WTC11 (cell line): Measurements from ENCODE around the gene COX6B2. TPM values are rescaled to one million over a fixed set of nuclear protein-coding genes. Genes with fewer than 3 reads are reported as not detected.

Experiments
- ATAC-seq: fragments of 200-7000 bp; cut with Tn5 transposase; 2 replicates; pipeline ENCODE4 v1.10.0; 2021; ENCODE audit warnings: mild to moderate bottlenecking, moderate library complexity
- CTCF ChIA-PET: fragments of 300-600 bp; sonication (Branson Sonifier 250); formaldehyde crosslinking; loops from one replicate; lab custom pipeline; 2021; ENCODE audit warnings: antibody characterized with exemption; lab: Charles Lee
- POLR2A ChIA-PET: fragments of 350-600 bp; sonication (Branson Sonifier 250); formaldehyde crosslinking; loops from one replicate; lab custom pipeline; 2021; ENCODE audit warnings: antibody characterized with exemption; lab: Charles Lee
- DNase-seq: peaks from one replicate; pipeline ENCODE4 v3.0.0; 2021; ENCODE audit warnings: low spot score
- H3K27ac Mint-ChIP-seq: 2 replicates; pipeline ENCODE4 v1.8.0; 2021; ENCODE audit warnings: mixed read lengths
- H3K27me3 Mint-ChIP-seq: 2 replicates; pipeline ENCODE4 v1.8.0; 2021; ENCODE audit warnings: low read depth, mild to moderate bottlenecking, moderate library complexity, mixed read lengths
- H3K36me3 Mint-ChIP-seq: 2 replicates; pipeline ENCODE4 v1.8.0; 2021; ENCODE audit warnings: mixed read lengths
- H3K4me1 Mint-ChIP-seq: 2 replicates; pipeline ENCODE4 v1.8.0; 2022; ENCODE audit warnings: mixed read lengths
- H3K4me3 Mint-ChIP-seq: 2 replicates; pipeline ENCODE4 v1.8.0; 2021; ENCODE audit warnings: mild to moderate bottlenecking, moderate library complexity, mixed read lengths
- H3K9me3 Mint-ChIP-seq: 2 replicates; pipeline ENCODE4 v1.8.0; 2021; ENCODE audit warnings: mixed read lengths
- AFF4 ChIP-seq: sonication (generic); formaldehyde crosslinking; IDR thresholded peaks from 2 replicates; pipeline ENCODE4 v1.8.1; 2023; ENCODE audit warnings: mild to moderate bottlenecking, missing genetic modification reagents, borderline replicate concordance
- CBFB ChIP-seq: sonication (generic); formaldehyde crosslinking; IDR thresholded peaks from 2 replicates; pipeline ENCODE4 v1.8.1; 2022; ENCODE audit warnings: mild to moderate bottlenecking, low read depth, missing genetic modification reagents
- CREB1 ChIP-seq: sonication (generic); formaldehyde crosslinking; IDR thresholded peaks from 2 replicates; pipeline ENCODE4 v1.8.0; 2023; ENCODE audit warnings: mild to moderate bottlenecking, missing genetic modification reagents
- ESRRA ChIP-seq: sonication (generic); formaldehyde crosslinking; IDR thresholded peaks from 2 replicates; pipeline ENCODE4 v1.8.1; 2022; ENCODE audit warnings: mild to moderate bottlenecking, missing genetic modification reagents, borderline replicate concordance
- ETV6 ChIP-seq: sonication (generic); formaldehyde crosslinking; IDR thresholded peaks from 2 replicates; pipeline ENCODE4 v1.8.1; 2022; ENCODE audit warnings: mild to moderate bottlenecking, missing genetic modification reagents
- FOXJ3 ChIP-seq: sonication (generic); formaldehyde crosslinking; IDR thresholded peaks from 2 replicates; pipeline ENCODE4 v1.9.0; 2021; ENCODE audit warnings: missing genetic modification reagents, mild to moderate bottlenecking, borderline replicate concordance
- FOXP4 ChIP-seq: sonication (generic); formaldehyde crosslinking; IDR thresholded peaks from 2 replicates; pipeline ENCODE4 v1.8.0; 2022; ENCODE audit warnings: mild to moderate bottlenecking, missing genetic modification reagents
- GABPB1 ChIP-seq: sonication (generic); formaldehyde crosslinking; IDR thresholded peaks from 2 replicates; pipeline ENCODE4 v1.8.1; 2023; ENCODE audit warnings: mild to moderate bottlenecking, missing genetic modification reagents
- IRF2 ChIP-seq: sonication (generic); formaldehyde crosslinking; IDR thresholded peaks from 2 replicates; pipeline ENCODE4 v1.8.0; 2022; ENCODE audit warnings: low read depth, missing genetic modification reagents, borderline replicate concordance
- NFYB ChIP-seq: sonication (generic); formaldehyde crosslinking; conservative IDR thresholded peaks from 2 replicates; pipeline ENCODE4 v1.8.0; 2022; ENCODE audit warnings: low read depth, missing genetic modification reagents
- RELA ChIP-seq: sonication (generic); formaldehyde crosslinking; IDR thresholded peaks from 2 replicates; pipeline ENCODE4 v1.8.1; 2022; ENCODE audit warnings: missing genetic modification reagents, mild to moderate bottlenecking, borderline replicate concordance
- ZNF263 ChIP-seq: sonication (generic); formaldehyde crosslinking; IDR thresholded peaks from 2 replicates; pipeline ENCODE4 v1.8.1; 2022; ENCODE audit warnings: low read depth, mild to moderate bottlenecking, moderate library complexity, missing genetic modification reagents
- ZNF416 ChIP-seq: fragments of 250-450 bp; sonication (Bioruptor Pico); IDR thresholded peaks from 2 replicates; pipeline ENCODE4 v1.9.0; 2021; ENCODE audit warnings: mild to moderate bottlenecking, inconsistent platforms
- total RNA-seq: library from RNA; stranded (reverse); gene quantifications from 3 replicates; pipeline ENCODE4 v1.2.3, GENCODE V29; 2021
- TF ChIP-seq, protein P1 (sequence below): sonication (generic); formaldehyde crosslinking; IDR thresholded peaks from 2 replicates; pipeline ENCODE4 v1.8.0; 2023; ENCODE audit warnings: missing genetic modification reagents
- TF ChIP-seq, protein P2 (sequence below): sonication (generic); formaldehyde crosslinking; IDR thresholded peaks from 2 replicates; pipeline ENCODE4 v1.8.0; 2022; ENCODE audit warnings: missing genetic modification reagents
- TF ChIP-seq, protein P3 (sequence below): fragments of 200-600 bp; IDR thresholded peaks from 2 replicates; pipeline ENCODE4 v1.8.0; 2022; ENCODE audit warnings: antibody characterized with exemption

The COX6B2 gene
- total RNA-seq, 1 experiment from 2014 or later, result 4.3 TPM

GRCh38 chr19:55347442-55348009 is 7.0 kb downstream of the COX6B2 start:
- Mint-ChIP-seq H3K4me1 (peaks cover 49% of the 10 kb centered on the region), H3K9me3 (no peaks in the 10 kb centered on the region), H3K4me3 (peak overlapping the region; percentile 52), H3K27ac (peak overlapping the region; percentile 96), H3K27me3 (peaks cover 22% of the 10 kb centered on the region), H3K36me3 (peaks cover 22% of the 10 kb centered on the region)
- DNase-seq (no peak), ATAC-seq (no peak)
- POLR2A ChIA-PET, result interaction anchor here (0.5 to 3.7 kb wide), 4 partner anchors 9 to 45 kb away, joined by 3 to 28 read pairs (median 11); partner anchors contain the start of gene KMT5C
- TF ChIP-seq, protein P1, sequence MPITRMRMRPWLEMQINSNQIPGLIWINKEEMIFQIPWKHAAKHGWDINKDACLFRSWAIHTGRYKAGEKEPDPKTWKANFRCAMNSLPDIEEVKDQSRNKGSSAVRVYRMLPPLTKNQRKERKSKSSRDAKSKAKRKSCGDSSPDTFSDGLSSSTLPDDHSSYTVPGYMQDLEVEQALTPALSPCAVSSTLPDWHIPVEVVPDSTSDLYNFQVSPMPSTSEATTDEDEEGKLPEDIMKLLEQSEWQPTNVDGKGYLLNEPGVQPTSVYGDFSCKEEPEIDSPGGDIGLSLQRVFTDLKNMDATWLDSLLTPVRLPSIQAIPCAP (CRISPR knock-in tag), result no peak
- no peak for TF ChIP-seq FOXP4 (CRISPR knock-in tag)
- TF ChIP-seq, protein P2, sequence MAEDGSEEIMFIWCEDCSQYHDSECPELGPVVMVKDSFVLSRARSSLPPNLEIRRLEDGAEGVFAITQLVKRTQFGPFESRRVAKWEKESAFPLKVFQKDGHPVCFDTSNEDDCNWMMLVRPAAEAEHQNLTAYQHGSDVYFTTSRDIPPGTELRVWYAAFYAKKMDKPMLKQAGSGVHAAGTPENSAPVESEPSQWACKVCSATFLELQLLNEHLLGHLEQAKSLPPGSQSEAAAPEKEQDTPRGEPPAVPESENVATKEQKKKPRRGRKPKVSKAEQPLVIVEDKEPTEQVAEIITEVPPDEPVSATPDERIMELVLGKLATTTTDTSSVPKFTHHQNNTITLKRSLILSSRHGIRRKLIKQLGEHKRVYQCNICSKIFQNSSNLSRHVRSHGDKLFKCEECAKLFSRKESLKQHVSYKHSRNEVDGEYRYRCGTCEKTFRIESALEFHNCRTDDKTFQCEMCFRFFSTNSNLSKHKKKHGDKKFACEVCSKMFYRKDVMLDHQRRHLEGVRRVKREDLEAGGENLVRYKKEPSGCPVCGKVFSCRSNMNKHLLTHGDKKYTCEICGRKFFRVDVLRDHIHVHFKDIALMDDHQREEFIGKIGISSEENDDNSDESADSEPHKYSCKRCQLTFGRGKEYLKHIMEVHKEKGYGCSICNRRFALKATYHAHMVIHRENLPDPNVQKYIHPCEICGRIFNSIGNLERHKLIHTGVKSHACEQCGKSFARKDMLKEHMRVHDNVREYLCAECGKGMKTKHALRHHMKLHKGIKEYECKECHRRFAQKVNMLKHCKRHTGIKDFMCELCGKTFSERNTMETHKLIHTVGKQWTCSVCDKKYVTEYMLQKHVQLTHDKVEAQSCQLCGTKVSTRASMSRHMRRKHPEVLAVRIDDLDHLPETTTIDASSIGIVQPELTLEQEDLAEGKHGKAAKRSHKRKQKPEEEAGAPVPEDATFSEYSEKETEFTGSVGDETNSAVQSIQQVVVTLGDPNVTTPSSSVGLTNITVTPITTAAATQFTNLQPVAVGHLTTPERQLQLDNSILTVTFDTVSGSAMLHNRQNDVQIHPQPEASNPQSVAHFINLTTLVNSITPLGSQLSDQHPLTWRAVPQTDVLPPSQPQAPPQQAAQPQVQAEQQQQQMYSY (CRISPR knock-in tag), result no peak
- TF ChIP-seq, protein P3, sequence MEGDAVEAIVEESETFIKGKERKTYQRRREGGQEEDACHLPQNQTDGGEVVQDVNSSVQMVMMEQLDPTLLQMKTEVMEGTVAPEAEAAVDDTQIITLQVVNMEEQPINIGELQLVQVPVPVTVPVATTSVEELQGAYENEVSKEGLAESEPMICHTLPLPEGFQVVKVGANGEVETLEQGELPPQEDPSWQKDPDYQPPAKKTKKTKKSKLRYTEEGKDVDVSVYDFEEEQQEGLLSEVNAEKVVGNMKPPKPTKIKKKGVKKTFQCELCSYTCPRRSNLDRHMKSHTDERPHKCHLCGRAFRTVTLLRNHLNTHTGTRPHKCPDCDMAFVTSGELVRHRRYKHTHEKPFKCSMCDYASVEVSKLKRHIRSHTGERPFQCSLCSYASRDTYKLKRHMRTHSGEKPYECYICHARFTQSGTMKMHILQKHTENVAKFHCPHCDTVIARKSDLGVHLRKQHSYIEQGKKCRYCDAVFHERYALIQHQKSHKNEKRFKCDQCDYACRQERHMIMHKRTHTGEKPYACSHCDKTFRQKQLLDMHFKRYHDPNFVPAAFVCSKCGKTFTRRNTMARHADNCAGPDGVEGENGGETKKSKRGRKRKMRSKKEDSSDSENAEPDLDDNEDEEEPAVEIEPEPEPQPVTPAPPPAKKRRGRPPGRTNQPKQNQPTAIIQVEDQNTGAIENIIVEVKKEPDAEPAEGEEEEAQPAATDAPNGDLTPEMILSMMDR, result no peak
- no peak for TF ChIP-seq ETV6 (CRISPR knock-in tag)
- no peak for TF ChIP-seq ZNF416 (CRISPR knock-in tag)
- TF ChIP-seq CREB1 (CRISPR knock-in tag), result no peak
- TF ChIP-seq IRF2 (CRISPR knock-in tag), result no peak
- TF ChIP-seq CBFB (CRISPR knock-in tag), result no peak
- no peak for TF ChIP-seq NFYB (CRISPR knock-in tag)
- TF ChIP-seq GABPB1 (CRISPR knock-in tag), result no peak
- no peak for TF ChIP-seq RELA (CRISPR knock-in tag)
- TF ChIP-seq FOXJ3, result no peak
- TF ChIP-seq ESRRA (CRISPR knock-in tag), result no peak
- no peak for TF ChIP-seq ZNF263
- no peak for TF ChIP-seq AFF4 (CRISPR knock-in tag)
- CTCF ChIA-PET, result interaction anchor here (1.0 to 3.4 kb wide), 5 partner anchors 9 to 187 kb away, joined by 3 to 30 read pairs (median 4); partner anchors contain the start of genes IL11 and KMT5C
